ENCODE measurements around the gene ADCY3.

GRCh38 chr2:24885221-24886125 is 34.6 kb downstream of the ADCY3 start:
- TF ChIP-seq REST (IDR thresholded peaks at IDR 0.05; ENCODE audit: insufficient read depth in 1 of 2, low read depth in 2 of 2, low read length in 2 of 2), result no peak
- no peak for TF ChIP-seq TAF1 (IDR thresholded peaks at IDR 0.05; ENCODE audit: borderline replicate concordance, insufficient read depth, low read length)
- TF ChIP-seq POLR2AphosphoS5 (IDR thresholded peaks at IDR 0.05; ENCODE audit: low read depth, low read length), result no peak
- TF ChIP-seq SIN3A (IDR thresholded peaks at IDR 0.05; ENCODE audit: borderline replicate concordance, insufficient read depth, low read length), result no peak
